ENCODE results near the gene UBD.

UBD gene

GRCh38 chr6:29591677-29592076, 32.1 kb upstream of the UBD start:
- DNase-seq (ENCODE audit: low read depth in 1 of 2, low spot score in 1 of 2) = no peak
- TF ChIP-seq POLR2AphosphoS5 (IDR thresholded peaks at IDR 0.05; ENCODE audit: low read depth) (no peak), REST (IDR thresholded peaks at IDR 0.05; ENCODE audit: insufficient replicate concordance, low read depth) (no peak), CTCF (IDR thresholded peaks at IDR 0.05; ENCODE audit: insufficient read depth, low read length) (no peak), GABPA (IDR thresholded peaks at IDR 0.05; ENCODE audit: low read depth) (no peak), SPI1 (IDR thresholded peaks at IDR 0.05; ENCODE audit: borderline replicate concordance, low read depth) (no peak)
- no peak overlapping the region for H3K27ac ChIP-seq (replicated peaks)
- H3K4me3 ChIP-seq (replicated peaks; ENCODE audit: insufficient read depth, low read length) = no peak overlapping the region
- H3K27me3 ChIP-seq (ENCODE audit: insufficient read depth, poor library complexity, severe bottlenecking) = peaks cover 6% of the 10 kb centered on the region

DNA sequence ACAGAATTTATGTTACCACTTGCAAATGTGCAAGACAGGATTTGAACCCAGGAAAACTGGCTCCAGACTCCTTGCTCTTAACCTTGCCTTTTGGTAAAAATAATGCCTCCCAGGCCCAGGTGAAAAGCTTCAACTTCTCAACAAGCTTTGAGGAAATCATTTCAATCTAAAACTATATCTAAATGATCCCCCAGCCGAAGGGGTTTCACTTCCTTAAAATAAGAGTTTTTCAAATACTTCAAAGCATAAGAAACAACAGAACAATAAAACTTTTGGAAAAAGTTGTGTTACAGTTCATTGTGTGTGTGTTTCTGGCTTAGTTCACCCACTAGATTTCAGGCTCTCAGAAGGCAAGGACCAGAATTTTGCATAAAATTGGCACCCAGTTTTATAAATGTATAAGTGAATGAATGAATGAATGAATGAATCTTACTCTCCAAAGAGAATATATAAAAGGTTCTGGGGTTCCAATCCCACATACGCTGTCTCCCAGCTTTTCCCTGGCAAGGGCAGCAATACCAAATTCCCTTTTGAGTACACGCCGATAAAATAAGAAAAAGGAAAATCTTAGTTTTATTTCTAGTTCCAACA, 30.8 kb upstream of the UBD start:
- TF ChIP-seq POLR2AphosphoS5 (IDR thresholded peaks at IDR 0.05; ENCODE audit: low read depth) (no peak), CTCF (IDR thresholded peaks at IDR 0.05; ENCODE audit: insufficient read depth, low read length) (no peak), REST (IDR thresholded peaks at IDR 0.05; ENCODE audit: insufficient replicate concordance, low read depth) (no peak), SPI1 (IDR thresholded peaks at IDR 0.05; ENCODE audit: borderline replicate concordance, low read depth) (no peak), GABPA (IDR thresholded peaks at IDR 0.05; ENCODE audit: low read depth) (no peak)

DNA sequence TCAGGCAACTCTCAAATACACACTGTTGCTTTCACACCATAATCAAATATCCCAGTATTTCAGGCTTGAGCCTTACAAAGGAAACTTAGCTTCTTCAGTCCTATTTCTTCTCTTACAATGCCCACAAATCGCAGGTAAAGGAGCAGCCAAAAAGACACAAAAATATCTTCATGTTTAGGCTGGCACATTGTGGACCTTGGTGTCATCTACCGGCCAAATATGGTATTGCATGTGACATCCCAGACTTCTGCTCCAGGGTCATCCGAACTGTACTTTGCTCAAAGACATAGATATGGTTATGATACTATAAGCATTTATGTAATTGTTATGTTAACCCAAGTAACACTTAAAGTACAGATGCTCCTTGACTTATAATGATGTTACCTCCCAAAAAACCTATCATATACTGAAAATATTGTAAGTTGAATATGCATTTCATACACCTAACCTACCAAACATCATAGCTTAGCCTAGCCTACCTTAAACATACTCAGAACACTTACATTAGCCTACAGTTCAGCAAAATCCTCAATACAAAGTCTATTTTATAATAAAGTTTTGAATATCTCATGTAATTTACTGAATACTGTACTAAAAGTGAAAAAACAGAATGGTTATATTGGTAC, 30.0 kb upstream of the UBD start:
- peak; percentile 10 to 19 for DNase-seq (ENCODE audit: low read depth in 1 of 2, low spot score in 1 of 2)
- peak; percentile 89 for TF ChIP-seq CTCF (IDR thresholded peaks at IDR 0.05; ENCODE audit: insufficient read depth, low read length)
- TF ChIP-seq GABPA (IDR thresholded peaks at IDR 0.05; ENCODE audit: low read depth) = no peak
- TF ChIP-seq REST (IDR thresholded peaks at IDR 0.05; ENCODE audit: insufficient replicate concordance, low read depth) = no peak

More for the DNA sequence above, 30.8 kb upstream of the UBD start:
- no peak overlapping the region for H3K4me3 ChIP-seq (replicated peaks; ENCODE audit: insufficient read depth, low read length)
- peaks cover 6% of the 10 kb centered on the region for H3K27me3 ChIP-seq (ENCODE audit: insufficient read depth, poor library complexity, severe bottlenecking)
- H3K27ac ChIP-seq (replicated peaks) = no peak overlapping the region
- DNase-seq (ENCODE audit: low read depth in 1 of 2, low spot score in 1 of 2) = no peak

More for the DNA sequence above, 30.0 kb upstream of the UBD start:
- Histone ChIP-seq H3K27ac (replicated peaks) (no peak overlapping the region), H3K27me3 (ENCODE audit: insufficient read depth, poor library complexity, severe bottlenecking) (peaks cover 6% of the 10 kb centered on the region), H3K4me3 (replicated peaks; ENCODE audit: insufficient read depth, low read length) (no peak overlapping the region)
